Activated effector memory CD4-positive, alpha-beta T cell treated with anti-CD3 and anti-CD28 coated beads, Interleukin-2, amount 50 U/mL, for 16 hours (primary cell): ENCODE data around the gene SIK3.

Experiments
- DNase-seq: peaks from one replicate; pipeline ENCODE4 v3.0.0-alpha.2; 2020

SIK3 gene

DNA sequence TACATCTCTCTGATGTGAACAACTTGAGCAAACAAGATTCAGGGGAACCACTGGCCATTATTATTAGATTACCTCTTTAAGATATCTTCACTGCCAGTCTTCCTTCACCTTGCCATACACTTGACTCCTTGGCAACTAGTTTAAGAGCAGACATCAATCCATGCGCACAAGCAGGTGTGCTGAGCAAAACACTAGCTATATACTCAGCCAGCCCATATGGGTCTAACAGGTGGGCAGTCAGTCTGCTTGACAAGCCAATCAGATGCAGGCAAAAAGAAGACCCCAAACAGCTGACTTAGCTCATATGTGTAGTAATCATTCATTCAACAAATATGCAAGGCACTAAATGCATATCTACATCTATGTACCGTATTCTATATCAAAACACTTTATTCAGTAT, 101.2 kb downstream of the SIK3 start:
- no peak for DNase-seq

- no peak for DNase-seq
Observed at GRCh38 chr11:116994195-116994594, 104.0 kb downstream of the SIK3 start.

DNA sequence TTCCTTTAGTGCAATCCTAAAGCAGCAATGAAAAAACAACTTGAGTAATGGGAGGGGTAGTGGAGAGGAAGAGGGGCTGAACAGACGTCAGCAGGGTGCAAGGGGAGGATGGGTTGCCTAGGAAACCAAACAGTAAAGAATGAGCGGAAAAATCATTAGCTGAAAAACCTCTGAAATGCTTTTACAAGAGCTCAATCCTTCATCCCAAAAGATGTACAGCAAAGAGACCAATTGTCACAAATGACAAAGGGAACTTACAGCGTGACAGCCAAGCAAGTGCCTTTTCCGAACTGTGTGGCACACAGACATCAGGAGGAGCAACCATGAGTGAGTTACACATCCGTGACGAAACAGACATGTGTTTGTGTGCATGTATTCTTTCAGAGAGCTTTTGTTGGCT, 104.6 kb downstream of the SIK3 start:
- no peak for DNase-seq

DNA sequence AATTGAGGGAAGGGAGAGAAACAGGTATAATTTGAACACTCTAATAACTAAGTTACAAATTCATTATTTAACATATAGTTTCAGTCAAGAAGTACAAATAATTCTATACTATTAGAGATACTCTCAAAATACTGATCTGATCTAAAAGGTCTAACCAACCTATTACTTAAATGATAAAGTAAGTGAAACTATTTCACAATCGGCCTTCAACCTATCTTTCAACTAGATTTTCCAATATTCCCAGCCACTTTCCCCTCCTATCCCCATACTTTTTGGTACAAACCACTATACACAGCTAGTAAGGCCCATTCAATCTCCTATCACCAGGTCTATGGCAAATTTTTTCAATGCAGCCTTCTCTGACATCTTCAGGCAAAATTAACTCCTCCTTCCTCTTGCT, 106.7 kb downstream of the SIK3 start:
- no peak for DNase-seq

DNA sequence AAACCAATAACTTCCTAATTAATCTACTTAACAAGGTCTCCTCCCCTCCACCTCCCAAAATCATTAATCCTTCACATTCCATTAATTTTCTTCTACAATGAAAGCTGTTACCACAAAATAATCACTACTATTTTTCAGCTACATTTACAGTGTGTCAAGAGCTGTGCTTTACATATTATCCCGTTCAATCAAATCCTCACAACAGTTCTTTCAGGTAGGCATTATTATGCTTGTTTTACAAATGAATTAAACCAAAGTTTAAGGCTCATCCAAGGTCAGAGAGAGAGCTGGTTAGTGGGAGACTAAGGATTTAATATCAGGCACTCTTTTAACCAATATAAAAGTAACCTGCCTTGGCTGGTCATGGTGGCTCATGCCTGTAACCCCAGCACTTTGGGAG, 107.4 kb downstream of the SIK3 start:
- DNase-seq: no peak

DNA sequence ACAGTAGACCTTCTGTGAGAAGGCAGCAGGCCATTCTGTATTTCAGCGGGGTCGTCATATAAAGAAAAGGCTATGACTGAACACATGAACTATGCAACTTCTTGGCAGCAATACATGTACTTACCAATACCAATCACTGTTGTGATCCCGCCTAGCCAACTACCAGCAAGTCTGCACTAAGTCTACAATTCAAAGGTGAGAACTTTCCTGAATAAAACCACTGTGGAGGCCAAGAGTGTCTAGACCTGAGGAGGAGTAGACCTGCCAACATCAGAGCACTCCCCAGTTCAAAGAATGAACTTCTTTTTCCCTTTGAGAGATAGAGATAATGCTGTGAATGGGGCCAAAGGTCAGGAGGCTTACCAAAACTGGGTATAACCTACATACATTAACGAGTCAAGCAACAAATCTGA, 108.2 kb downstream of the SIK3 start:
- no peak for DNase-seq

DNA sequence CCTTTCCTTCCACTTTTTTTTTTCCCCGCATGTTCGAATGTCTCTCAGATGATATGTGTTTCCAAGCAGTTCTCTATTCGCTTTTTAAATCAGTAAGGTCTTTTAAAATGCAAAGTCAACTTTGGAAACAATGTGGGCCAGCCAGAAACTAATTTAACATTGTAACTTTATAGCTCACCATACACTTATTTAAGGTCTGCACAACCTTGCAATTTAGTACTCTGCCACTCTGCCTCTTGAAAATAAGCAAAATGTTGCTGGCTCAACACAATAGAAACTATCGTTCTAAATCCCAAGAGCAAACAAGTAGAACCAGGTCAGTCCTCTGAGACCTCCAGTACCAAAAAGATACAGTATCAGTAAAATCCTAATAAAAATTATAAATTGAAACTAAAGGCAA, 109.0 kb downstream of the SIK3 start:
- no peak for DNase-seq

GRCh38 chr11:116986521-116987105, 111.6 kb downstream of the SIK3 start:
- no peak for DNase-seq

GRCh38 chr11:116984589-116984988, 113.6 kb downstream of the SIK3 start:
- no peak for DNase-seq

DNA sequence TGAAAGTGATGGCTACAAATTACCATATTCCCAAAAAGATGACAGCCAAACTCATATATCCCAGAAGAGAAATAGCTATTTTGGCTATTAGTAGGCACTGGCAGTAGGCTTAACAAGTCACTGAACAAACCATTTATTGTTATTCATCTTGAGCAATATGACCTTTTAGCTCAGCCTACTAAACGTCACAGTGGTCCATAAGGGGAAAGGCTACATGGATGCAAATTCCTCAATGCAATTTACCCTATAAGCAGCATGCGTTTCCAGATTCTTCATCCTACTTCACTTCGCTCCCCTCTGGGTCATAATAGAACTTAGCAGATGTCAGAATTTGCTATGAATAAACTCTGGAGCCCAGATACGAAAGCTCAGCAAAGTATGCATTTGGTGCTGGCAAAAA, 114.0 kb downstream of the SIK3 start:
- DNase-seq: no peak

DNA sequence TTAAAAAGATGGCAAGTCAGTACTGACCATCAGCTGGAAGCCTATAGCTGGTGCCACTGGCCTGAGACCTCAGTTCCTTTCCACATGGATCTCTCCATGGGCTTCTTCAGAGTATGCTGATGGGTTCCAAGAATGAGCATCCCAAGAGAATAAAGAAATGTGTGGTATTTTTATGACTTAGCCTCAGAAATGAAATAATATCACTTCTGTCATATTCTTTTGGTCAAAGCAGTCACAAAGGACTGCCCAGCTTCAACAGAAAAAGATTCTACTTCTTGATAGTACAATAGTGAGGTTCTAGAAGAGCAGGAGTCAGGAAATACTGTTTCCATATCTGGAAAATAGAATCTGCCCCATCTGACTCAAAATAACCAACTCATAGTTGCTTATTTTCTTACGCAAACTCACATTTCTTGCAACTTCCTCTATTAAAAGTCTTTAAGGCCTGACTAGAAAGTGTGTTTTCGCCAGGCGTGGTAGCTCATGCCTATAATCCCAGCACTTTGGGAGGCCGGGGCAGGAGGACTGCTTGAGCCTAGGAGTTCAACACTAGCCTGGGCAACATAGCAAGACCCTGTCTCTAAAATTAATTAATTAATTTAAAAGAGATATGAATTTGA, 116.9 kb downstream of the SIK3 start:
- no peak for DNase-seq

DNA sequence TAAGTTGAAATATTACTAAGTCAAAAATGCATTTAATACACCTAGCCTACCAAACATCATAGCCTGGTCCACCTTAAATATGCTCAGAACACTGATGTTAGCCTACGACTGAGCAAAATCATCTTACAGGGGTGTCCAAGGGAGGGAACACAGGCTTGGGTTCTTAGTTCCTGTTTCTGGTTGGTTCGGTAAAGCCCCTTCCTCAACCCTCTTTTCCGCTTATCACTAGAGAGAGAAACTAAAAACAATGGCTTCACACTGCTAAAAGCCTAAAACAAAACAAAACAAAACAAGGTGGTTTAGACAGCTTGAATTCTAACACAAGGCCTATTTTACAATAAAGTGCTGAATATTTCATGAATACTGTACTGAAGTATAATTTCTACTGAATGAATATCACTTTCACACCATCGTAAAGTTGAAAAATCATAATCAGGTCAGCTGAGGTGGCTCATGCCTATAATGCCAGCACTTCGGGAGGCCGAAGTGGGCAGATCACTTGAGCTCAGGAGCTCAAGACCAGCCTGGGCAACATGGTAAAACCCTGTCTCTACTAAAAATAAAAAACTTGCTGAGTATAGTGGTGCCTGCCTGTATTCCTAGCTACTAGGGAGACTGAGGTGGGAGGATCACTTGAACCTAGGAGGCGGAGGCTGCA, 118.0 kb downstream of the SIK3 start:
- no peak for DNase-seq

DNA sequence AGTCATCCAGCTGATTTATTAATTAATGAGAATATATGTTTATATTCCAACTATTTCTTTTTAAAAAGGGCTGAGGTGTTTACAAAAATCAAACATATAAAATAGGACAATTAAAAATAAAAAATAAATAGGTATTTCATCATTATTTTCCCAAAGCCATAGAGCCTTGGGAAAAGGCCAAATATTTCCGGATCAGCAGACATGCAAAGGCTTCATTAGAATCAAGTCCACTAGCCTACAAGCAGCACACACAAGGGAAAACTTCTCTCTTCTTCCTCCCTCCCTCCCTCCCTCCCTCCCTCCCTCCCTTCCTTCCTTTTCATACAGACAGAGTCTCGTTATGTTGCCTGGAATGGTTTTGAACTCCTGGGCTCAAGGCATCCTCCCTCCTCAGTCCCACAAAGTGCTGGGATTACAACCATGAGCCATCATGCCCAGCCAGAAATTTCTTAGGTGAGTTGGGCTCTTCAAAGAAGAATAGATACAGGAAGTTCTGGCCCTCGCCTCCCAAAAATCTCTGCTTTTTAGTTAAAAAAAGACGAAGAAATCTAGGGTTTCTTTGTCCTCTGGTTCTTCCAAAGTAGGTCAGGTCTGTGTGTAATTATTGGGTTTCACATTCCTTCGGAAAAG, 121.2 kb downstream of the SIK3 start:
- DNase-seq: no peak

DNA sequence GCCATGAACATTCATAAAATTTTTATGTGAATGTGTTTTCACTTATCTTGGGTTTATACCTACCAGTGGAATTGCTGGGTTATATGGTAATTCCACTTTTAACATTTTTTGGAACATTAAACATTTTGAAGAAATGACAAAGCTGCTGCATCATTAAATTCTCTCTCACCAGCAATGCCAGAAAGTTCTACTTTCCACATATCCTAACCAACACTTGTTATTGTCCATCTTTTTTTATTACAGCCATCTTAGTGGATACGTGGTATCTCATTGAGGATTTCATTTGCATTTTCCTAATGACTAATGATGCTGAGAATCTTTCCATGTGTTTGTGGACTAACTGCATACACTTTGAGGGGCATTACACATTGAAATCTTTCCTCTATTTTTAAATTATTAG, 122.6 kb downstream of the SIK3 start:
- no peak for DNase-seq

- DNase-seq: no peak
Observed at GRCh38 chr11:116973270-116973669, 125.0 kb downstream of the SIK3 start.

GRCh38 chr11:116972691-116973090, 125.5 kb downstream of the SIK3 start:
- DNase-seq: no peak

DNA sequence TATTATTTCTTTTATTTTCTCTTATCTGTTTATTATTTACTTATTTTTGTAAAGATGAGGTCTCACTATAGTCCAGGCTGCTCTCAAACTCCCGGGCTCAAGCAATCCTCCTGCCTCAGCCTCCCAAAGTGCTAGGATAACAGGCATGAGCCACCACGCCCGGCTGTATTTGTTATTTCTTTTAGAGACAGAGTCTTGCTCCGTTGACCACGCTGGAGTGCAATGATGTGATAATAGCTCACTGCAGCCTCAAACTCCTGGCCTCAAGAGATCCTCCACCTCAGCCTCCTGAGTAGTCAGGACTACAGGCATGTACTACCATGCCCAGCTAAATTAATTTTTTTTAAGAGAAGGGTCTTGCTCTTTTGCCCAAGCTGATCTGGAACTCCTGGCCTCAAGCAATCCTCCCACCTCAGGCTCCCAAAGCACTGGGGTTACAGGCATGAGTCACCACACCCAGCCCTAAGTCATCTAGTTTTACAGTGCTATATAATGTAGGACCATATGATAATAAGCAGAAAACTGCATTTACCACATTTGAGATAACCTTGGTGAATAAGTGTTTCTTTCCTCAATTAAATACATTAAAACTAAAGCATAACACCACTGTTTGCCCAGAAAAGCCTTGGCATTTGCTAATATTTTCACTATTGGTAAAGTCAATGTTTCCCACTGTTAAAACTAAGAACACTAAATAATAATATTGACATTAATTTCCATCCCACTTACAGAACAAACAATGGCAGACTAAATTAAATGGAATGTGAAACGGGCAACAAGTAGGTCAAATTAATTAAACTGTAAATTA, 127.5 kb downstream of the SIK3 start:
- DNase-seq: no peak

DNA sequence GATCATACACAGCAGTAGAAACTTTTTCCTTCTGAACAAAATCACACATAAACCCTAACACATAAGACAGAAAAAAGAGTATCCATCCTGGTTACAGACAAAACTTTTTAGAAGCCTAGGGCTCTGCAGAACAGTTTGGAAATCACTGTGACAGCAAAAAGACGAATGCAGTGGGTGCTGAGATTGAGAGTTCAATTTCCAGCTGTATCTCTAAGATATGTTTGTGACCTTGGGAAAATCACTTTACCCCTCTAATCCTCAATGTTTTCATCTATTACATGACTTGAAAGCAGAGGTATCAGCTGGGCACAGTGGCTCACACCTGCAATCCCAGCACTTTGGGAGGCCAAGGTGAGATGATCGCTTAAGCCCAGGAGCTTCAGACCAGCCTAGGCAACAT, 128.5 kb downstream of the SIK3 start:
- no peak for DNase-seq

GRCh38 chr11:116964269-116964668, 134.0 kb downstream of the SIK3 start:
- no peak for DNase-seq

DNA sequence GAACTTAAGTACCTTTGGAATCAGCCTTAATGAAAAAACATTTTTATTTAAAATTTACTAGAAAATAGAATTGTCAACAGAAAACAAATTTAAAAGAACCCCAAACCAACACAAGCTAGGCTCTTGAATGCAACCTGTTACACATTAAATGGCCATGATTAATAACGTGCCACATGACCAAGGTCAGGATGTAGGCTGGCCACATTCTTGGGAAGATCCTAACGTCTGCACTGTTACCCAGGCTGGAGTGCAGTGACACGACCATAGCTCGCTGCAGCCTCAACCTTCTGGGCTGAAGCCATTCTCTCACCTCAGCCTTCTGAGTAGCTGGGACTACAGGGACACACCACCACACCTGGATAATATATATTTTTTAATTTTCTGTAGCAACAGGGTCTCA, 134.4 kb downstream of the SIK3 start:
- no peak for DNase-seq

DNA sequence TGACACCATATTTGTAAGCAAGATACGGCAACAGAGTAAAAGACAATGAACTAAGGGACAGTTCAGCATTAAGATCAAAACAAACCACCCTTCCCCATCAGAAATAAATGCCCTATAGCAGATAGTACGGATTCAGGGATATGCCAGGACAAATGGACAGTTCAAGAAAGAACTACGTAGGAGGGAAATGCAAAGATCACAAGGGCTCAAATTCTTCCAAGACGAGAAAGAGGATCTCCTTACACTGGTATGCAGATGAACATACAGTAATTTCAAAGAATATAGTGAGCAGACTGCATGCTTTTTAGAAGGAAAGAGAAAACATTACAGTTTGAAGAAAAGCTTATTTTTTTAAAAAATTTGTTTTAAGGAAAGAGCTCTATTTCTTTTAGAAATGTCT, 136.1 kb downstream of the SIK3 start:
- no peak for DNase-seq

DNA sequence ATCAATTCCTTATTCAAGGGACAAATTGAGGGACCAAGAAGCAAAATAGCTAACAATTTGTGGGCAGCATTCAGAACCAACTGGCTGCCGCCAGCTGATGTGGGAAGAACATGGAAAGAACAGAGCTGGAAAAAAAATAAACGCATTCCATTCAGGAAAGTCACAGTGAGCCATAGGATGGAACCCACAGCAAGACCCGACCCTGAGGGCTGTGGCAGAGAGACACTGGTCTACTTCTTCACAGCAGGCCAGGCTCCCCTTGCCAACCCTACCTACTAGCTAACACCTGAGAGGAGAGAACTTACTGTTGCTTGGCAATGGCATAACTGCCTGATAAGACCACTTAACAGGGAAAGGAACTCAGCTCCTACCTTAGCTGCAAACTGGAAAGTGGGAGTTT, 137.3 kb downstream of the SIK3 start:
- no peak for DNase-seq

- no peak for DNase-seq
Observed at GRCh38 chr11:116958246-116958645, 140.0 kb downstream of the SIK3 start.
